H1 (cell line): ENCODE results near the gene ACAD9. TPM values are rescaled to one million over a fixed set of nuclear protein-coding genes. Genes with fewer than 3 reads are reported as not detected.

ENCODE experiments used
- CTCF ChIA-PET: fragments of 300-600 bp; sonication (Branson Sonifier 250); formaldehyde crosslinking; loops from one replicate; lab custom pipeline; 2021; ENCODE audit not compliant: partially characterized antibody; lab: Charles Lee
- POLR2A ChIA-PET: fragments of 300-600 bp; sonication (Branson Sonifier 250); formaldehyde crosslinking; loops from one replicate; lab custom pipeline; 2021; ENCODE audit warnings: inconsistent platforms; ENCODE audit not compliant: partially characterized antibody; lab: Charles Lee
- DNase-seq, 2 experiments: peaks; one replicate each; pipeline versions ENCODE4 v3.0.0 to v3.0.0-alpha.2; 2010 to 2022; ENCODE audit warnings: low spot score in 2 of 2, low read depth in 1 of 2, mixed read lengths in 1 of 2
- FAIRE-seq: peaks from 2 replicates; lab custom pipeline; 2011; peaks lifted over from hg19 to GRCh38; lab: Jason Lieb, UNC
- H2AFZ ChIP-seq: 2 replicates; pipeline ENCODE4 v1.8.1; 2012; ENCODE audit warnings: low read length, inconsistent platforms
- H2AK5ac ChIP-seq: 2 replicates; pipeline ENCODE4 v1.6.1; 2013; ENCODE audit warnings: low read depth, low read length
- H2BK120ac ChIP-seq: replicated peaks from 2 replicates; pipeline ENCODE3; 2013; ENCODE audit warnings: low read depth, low read length, inconsistent platforms
- H2BK12ac ChIP-seq: 2 replicates; pipeline ENCODE4 v1.6.1; 2013; ENCODE audit warnings: low read depth, low read length
- H2BK15ac ChIP-seq: 2 replicates; pipeline ENCODE4 v1.6.1; 2013; ENCODE audit warnings: low read length
- H2BK20ac ChIP-seq: 2 replicates; pipeline ENCODE4 v1.6.1; 2013; ENCODE audit warnings: low read length
- H2BK5ac ChIP-seq: 2 replicates; pipeline ENCODE4 v1.6.1; 2013; ENCODE audit warnings: low read depth, low read length
- H3K14ac ChIP-seq: 2 replicates; pipeline ENCODE4 v1.6.1; 2013; ENCODE audit warnings: inconsistent platforms; ENCODE audit not compliant: insufficient read length
- H3K18ac ChIP-seq: 2 replicates; pipeline ENCODE4 v1.6.1; 2013; ENCODE audit warnings: low read length; ENCODE audit errors: extremely low read depth
- H3K23ac ChIP-seq: 2 replicates; pipeline ENCODE4 v1.6.1; 2013; ENCODE audit warnings: inconsistent platforms; ENCODE audit not compliant: insufficient read length
- H3K23me2 ChIP-seq: 2 replicates; pipeline ENCODE4 v1.6.1; 2013; ENCODE audit warnings: low read depth, low read length
- H3K27ac ChIP-seq: 2 replicates; pipeline ENCODE4 v1.6.1; 2011; ENCODE audit warnings: low read depth, low read length, inconsistent platforms
- H3K27me3 ChIP-seq, 4 experiments: replicated peaks in 1 of 4; 1 replicate in 1 of 4; 2 replicates in 3 of 4; pipeline versions ENCODE4 v1.6.1 to v1.8.1; 2011 to 2013; ENCODE audit warnings: low read length in 3 of 4, mild to moderate bottlenecking in 3 of 4, inconsistent platforms in 2 of 4, mixed read lengths in 2 of 4, moderate library complexity in 1 of 4; ENCODE audit not compliant: control insufficient read depth in 3 of 4, insufficient read depth in 3 of 4; ENCODE audit errors: extremely low read depth in 1 of 4
- H3K36me3 ChIP-seq, 4 experiments: 2 replicates each; pipeline versions ENCODE4 v1.6.1 to v1.8.1; 2011 to 2013; ENCODE audit warnings: mild to moderate bottlenecking in 4 of 4, low read length in 3 of 4, moderate library complexity in 2 of 4, control low read depth in 1 of 4, inconsistent platforms in 1 of 4; ENCODE audit not compliant: insufficient read depth in 4 of 4, control insufficient read depth in 2 of 4
- H3K4ac ChIP-seq: replicated peaks from 2 replicates; pipeline ENCODE3; 2013; ENCODE audit warnings: low read length, low read depth, mixed read lengths, inconsistent platforms; ENCODE audit not compliant: insufficient read length
- H3K4me1 ChIP-seq, 4 experiments: replicated peaks in 1 of 4; 1 replicate in 1 of 4; 2 replicates in 3 of 4; pipeline versions ENCODE4 v1.6.1 to v1.8.1; 2011 to 2013; ENCODE audit warnings: low read length in 3 of 4, inconsistent platforms in 2 of 4, mixed read lengths in 1 of 4; ENCODE audit not compliant: insufficient read depth in 4 of 4, control insufficient read depth in 3 of 4
- H3K4me2 ChIP-seq, 2 experiments: 2 replicates each; pipeline versions ENCODE4 v1.6.1 to v1.8.1; 2011 to 2013; ENCODE audit warnings: low read depth in 2 of 2, low read length in 2 of 2, control low read depth in 1 of 2, inconsistent platforms in 1 of 2, mild to moderate bottlenecking in 1 of 2; ENCODE audit not compliant: insufficient read depth in 1 of 2
- H3K4me3 ChIP-seq, 4 experiments: fragments of 200-600, 300-600 bp in 1 of 4; sonication (generic), shearing (Covaris generic), sonication (Bioruptor Twin) in 1 of 4; 2 replicates each; pipeline versions ENCODE4 v1.5.1 to v1.8.1; 2011 to 2016; ENCODE audit warnings: low read length in 4 of 4, low read depth in 3 of 4, control low read depth in 2 of 4, inconsistent platforms in 2 of 4, mild to moderate bottlenecking in 2 of 4, mixed read lengths in 1 of 4, moderate library complexity in 1 of 4; ENCODE audit not compliant: insufficient read depth in 2 of 4; ENCODE audit errors: extremely low read depth in 1 of 4
- H3K56ac ChIP-seq: replicated peaks from 2 replicates; pipeline ENCODE3; 2013; ENCODE audit warnings: low read depth, mild to moderate bottlenecking, mixed read lengths, low read length, inconsistent platforms; ENCODE audit not compliant: insufficient read length
- H3K79me1 ChIP-seq: 2 replicates; pipeline ENCODE4 v1.6.1; 2013; ENCODE audit warnings: low read depth, low read length, control low read depth
- H3K79me2 ChIP-seq, 2 experiments: 2 replicates each; pipeline versions ENCODE4 v1.6.1 to v1.8.1; 2012 to 2013; ENCODE audit warnings: low read length in 2 of 2, mild to moderate bottlenecking in 2 of 2, inconsistent platforms in 1 of 2; ENCODE audit not compliant: insufficient read depth in 2 of 2, control insufficient read depth in 1 of 2
- H3K9ac ChIP-seq, 4 experiments: replicated peaks in 1 of 4; 1 replicate in 1 of 4; 2 replicates in 3 of 4; pipeline versions ENCODE4 v1.6.1 to v1.8.1; 2011 to 2013; ENCODE audit warnings: low read depth in 3 of 4, low read length in 3 of 4, control low read depth in 2 of 4, mild to moderate bottlenecking in 2 of 4, moderate library complexity in 2 of 4, inconsistent platforms in 1 of 4; ENCODE audit errors: extremely low read depth in 1 of 4
- H3K9me3 ChIP-seq, 2 experiments: 2 replicates each; pipeline versions ENCODE4 v1.6.1 to v1.8.1; 2012 to 2013; ENCODE audit warnings: mild to moderate bottlenecking in 2 of 2, moderate library complexity in 2 of 2, control low read depth in 1 of 2, inconsistent platforms in 1 of 2, low read depth in 1 of 2, low read length in 1 of 2, mixed read lengths in 1 of 2; ENCODE audit not compliant: insufficient read depth in 2 of 2
- H4K20me1 ChIP-seq, 2 experiments: replicated peaks in 1 of 2; 2 replicates each; pipeline versions ENCODE3 to v1.8.1; 2011 to 2013; ENCODE audit warnings: inconsistent platforms in 2 of 2, low read length in 2 of 2, mild to moderate bottlenecking in 1 of 2; ENCODE audit not compliant: insufficient read depth in 2 of 2, control insufficient read depth in 1 of 2
- H4K5ac ChIP-seq: 2 replicates; pipeline ENCODE4 v1.6.1; 2013; ENCODE audit warnings: low read length, low read depth, mixed read lengths, inconsistent platforms; ENCODE audit not compliant: insufficient read length
- H4K8ac ChIP-seq: 2 replicates; pipeline ENCODE4 v1.8.0; 2013; ENCODE audit warnings: mild to moderate bottlenecking, moderate library complexity, low read length, inconsistent platforms; ENCODE audit not compliant: insufficient read depth; ENCODE audit errors: extremely low read depth
- H4K91ac ChIP-seq: replicated peaks from 2 replicates; pipeline ENCODE3; 2013; ENCODE audit warnings: low read length, mixed read lengths, inconsistent platforms; ENCODE audit not compliant: insufficient read length
- CHD1 ChIP-seq: IDR thresholded peaks from 2 replicates; pipeline ENCODE4 v1.6.1; 2012; ENCODE audit warnings: low read depth, low read length, improper control_type of control experiment
- KDM1A ChIP-seq: fragments of 200-600, 300-600 bp; sonication (generic); IDR thresholded peaks from 2 replicates; pipeline ENCODE4 v1.7.1; 2016; ENCODE audit warnings: mild to moderate bottlenecking, low read length, borderline replicate concordance
- WGBS, 2 experiments: shearing (Covaris generic) in 1 of 2; methylation state at CpG; one replicate each; pipeline versions ENCODE4 v1.1.6 to v1.1.7; 2013 to 2015; ENCODE audit warnings: low lambda C conversion rate in 2 of 2, mixed read lengths in 2 of 2, inconsistent platforms in 1 of 2, low coverage in 1 of 2, missing lambda C conversion rate in 1 of 2; ENCODE audit not compliant: insufficient replicate concordance in 2 of 2, insufficient coverage in 1 of 2, insufficient read length in 1 of 2; ENCODE audit errors: extremely low coverage in 1 of 2, missing lambda C conversion rate in 1 of 2; 5-methylcytosine and 5-hydroxymethylcytosine counted together
- polyA plus RNA-seq, 7 experiments: library from polyadenylated mRNA; depleted of rRNA in 3 of 7; stranded (reverse) in 5 of 7; unstranded in 2 of 7; fragments of >200 nt in 5 of 7; fragments of 200-250 nt in 2 of 7; gene quantifications; 1 replicate in 5 of 7; 2 replicates in 1 of 7; 4 replicates in 1 of 7; pipeline versions ENCODE4 v1.2.1 to v1.2.3, GENCODE V29; 2011 to 2013; ENCODE audit warnings: missing spikeins in 2 of 7, mixed read lengths in 2 of 7
- total RNA-seq: library from RNA; stranded (reverse); fragmentation: NEBNext Ultra II Directional; extraction: Animal tissue kit (Norgen Biotek cat#: 25700); gene quantifications from 2 replicates; pipeline ENCODE4 v1.2.1, GENCODE V29; 2021

The ACAD9 gene
- total and polyA plus RNA-seq, 2 of the 8 experiments (the other 6 are each of a cell fraction or from before 2014, with no cell fraction given), result 27.5 to 28.9 TPM

- no peak overlapping the region for H3K9ac ChIP-seq
Measured at GRCh38 chr3:128942161-128942952, 62.9 kb downstream of the ACAD9 start.

More at GRCh38 chr3:128942161-128942952, 62.9 kb downstream of the ACAD9 start:
- Histone ChIP-seq H2AK5ac (no peak overlapping the region), H2BK15ac (no peak overlapping the region), H3K79me1 (no peaks in the 10 kb centered on the region), H3K23me2 (no peaks in the 10 kb centered on the region), H4K20me1 (no peaks in the 10 kb centered on the region), H2AFZ (no peak overlapping the region), H3K27me3 (no peaks in the 10 kb centered on the region), H2BK5ac (no peak overlapping the region)
- POLR2A ChIA-PET, result no interaction called here
- TF ChIP-seq KDM1A, result no peak
- TF ChIP-seq CHD1, result no peak
- TF ChIP-seq, all 59 proteins: peak for 0
- H3K23ac ChIP-seq, result no peak overlapping the region
- H3K4ac ChIP-seq, result no peak overlapping the region
- no peaks in the 10 kb centered on the region for H3K79me2 ChIP-seq
- no peak overlapping the region for H3K18ac ChIP-seq
- H2BK120ac ChIP-seq, result no peak overlapping the region
- WGBS, 2 experiments, result 95% methylated on average over 14 of the region's 15 CpGs; no CpG with 5 or more reads in 1 of the 2 experiments
- no peak for DNase-seq
- no peak overlapping the region for H2BK20ac ChIP-seq
- no peaks in the 10 kb centered on the region; a peak in 1 of 4 replicates for H3K9me3 ChIP-seq
- CTCF ChIA-PET, result interaction anchor here (1.0 to 1.1 kb wide), 2 partner anchors 12 to 28 kb away, joined by 5 read pairs; no protein-coding TSS in a partner anchor
- H4K91ac ChIP-seq, result no peak overlapping the region
- H4K8ac ChIP-seq, result no peak overlapping the region
- H3K14ac ChIP-seq, result no peak overlapping the region
- FAIRE-seq, result no peak
- no peaks in the 10 kb centered on the region for H3K4me1 ChIP-seq
- no peak overlapping the region for H4K5ac ChIP-seq
- H3K4me2 ChIP-seq, result no peak overlapping the region
- no peaks in the 10 kb centered on the region for H3K36me3 ChIP-seq
- H2BK12ac ChIP-seq, result no peak overlapping the region
- H3K4me3 ChIP-seq, result no peak overlapping the region
- no peak overlapping the region for H3K27ac ChIP-seq
- no peak overlapping the region for H3K56ac ChIP-seq
